Neural crest cell (in vitro differentiated cells): ENCODE data around the gene CENPX. TPM values are rescaled to one million over a fixed set of nuclear protein-coding genes. Genes with fewer than 3 reads are reported as not detected.

Experiments used
- DNase-seq: peaks from one replicate; pipeline ENCODE4 v3.0.0; 2021; ENCODE audit warnings: low read depth, mixed read lengths, low spot score
- H3K27ac Mint-ChIP-seq: one replicate; pipeline ENCODE4 v1.8.0; 2021; ENCODE audit warnings: mild to moderate bottlenecking, mixed read lengths; ENCODE audit not compliant: unreplicated experiment
- H3K27me3 Mint-ChIP-seq: 2 replicates; pipeline ENCODE4 v1.8.0; 2021; ENCODE audit warnings: low read depth, mild to moderate bottlenecking, mixed read lengths
- H3K36me3 Mint-ChIP-seq: 2 replicates; pipeline ENCODE4 v1.8.0; 2021; ENCODE audit warnings: low read depth, mild to moderate bottlenecking, mixed read lengths
- H3K4me1 Mint-ChIP-seq: 2 replicates; pipeline ENCODE4 v1.8.0; 2021; ENCODE audit warnings: mixed read lengths
- H3K4me3 Mint-ChIP-seq: one replicate; pipeline ENCODE4 v1.8.0; 2021; ENCODE audit warnings: mild to moderate bottlenecking, mixed read lengths
- H3K9me3 Mint-ChIP-seq: 2 replicates; pipeline ENCODE4 v1.8.0; 2021; ENCODE audit warnings: mixed read lengths
- CTCF ChIP-seq: fragments of 200-600 bp; sonication (generic); conservative IDR thresholded peaks from 2 replicates; pipeline ENCODE4 v1.5.0; 2021; ENCODE audit warnings: antibody characterized with exemption, mild to moderate bottlenecking
- total RNA-seq: library from RNA; stranded (reverse); gene quantifications from 2 replicates; pipeline ENCODE4 v1.2.1, GENCODE V29; 2021

CENPX gene
- total RNA-seq, 1 donor from 2014 or later, result 135 TPM

- peaks cover 2% of the 10 kb centered on the region for H3K27me3 Mint-ChIP-seq
- no peak for DNase-seq
- H3K36me3 Mint-ChIP-seq, result no peaks in the 10 kb centered on the region
- H3K9me3 Mint-ChIP-seq, result no peaks in the 10 kb centered on the region
- H3K27ac Mint-ChIP-seq, result peak overlapping the region; percentile 98
- peak overlapping the region; percentile 88 for H3K4me3 Mint-ChIP-seq
- no peak for TF ChIP-seq CTCF
- peaks cover 36% of the 10 kb centered on the region for H3K4me1 Mint-ChIP-seq
These were observed 15.2 kb upstream of the CENPX start for GRCh38 chr17:82037889-82038195.

GRCh38 chr17:82037092-82037888, 14.6 kb upstream of the CENPX start, which contains the start of gene DCXR:
Gene DCXR (minus strand): TSS chr17:82037697. CDS start chr17:82037682, 15 bp downstream.
- Mint-ChIP-seq H3K27me3 (peaks cover 3% of the 10 kb centered on the region), H3K9me3 (no peaks in the 10 kb centered on the region), H3K36me3 (no peaks in the 10 kb centered on the region), H3K4me3 (peak within 1 kb of the TSS; percentile 88), H3K4me1 (peaks cover 36% of the 10 kb centered on the region), H3K27ac (peak within 1 kb of the TSS; percentile 98)
- DNase-seq, result peak; percentile 96
- TF ChIP-seq CTCF, result peak; percentile 85

GRCh38 chr17:82036634-82037091, 14.0 kb upstream of the CENPX start:
- H3K4me3 Mint-ChIP-seq, result peak overlapping the region; percentile 78
- no peak for TF ChIP-seq CTCF
- H3K4me1 Mint-ChIP-seq, result peaks cover 36% of the 10 kb centered on the region
- H3K36me3 Mint-ChIP-seq, result no peaks in the 10 kb centered on the region
- no peak for DNase-seq
- H3K27ac Mint-ChIP-seq, result no peak overlapping the region
- peaks cover 3% of the 10 kb centered on the region for H3K27me3 Mint-ChIP-seq
- no peaks in the 10 kb centered on the region for H3K9me3 Mint-ChIP-seq

DNA sequence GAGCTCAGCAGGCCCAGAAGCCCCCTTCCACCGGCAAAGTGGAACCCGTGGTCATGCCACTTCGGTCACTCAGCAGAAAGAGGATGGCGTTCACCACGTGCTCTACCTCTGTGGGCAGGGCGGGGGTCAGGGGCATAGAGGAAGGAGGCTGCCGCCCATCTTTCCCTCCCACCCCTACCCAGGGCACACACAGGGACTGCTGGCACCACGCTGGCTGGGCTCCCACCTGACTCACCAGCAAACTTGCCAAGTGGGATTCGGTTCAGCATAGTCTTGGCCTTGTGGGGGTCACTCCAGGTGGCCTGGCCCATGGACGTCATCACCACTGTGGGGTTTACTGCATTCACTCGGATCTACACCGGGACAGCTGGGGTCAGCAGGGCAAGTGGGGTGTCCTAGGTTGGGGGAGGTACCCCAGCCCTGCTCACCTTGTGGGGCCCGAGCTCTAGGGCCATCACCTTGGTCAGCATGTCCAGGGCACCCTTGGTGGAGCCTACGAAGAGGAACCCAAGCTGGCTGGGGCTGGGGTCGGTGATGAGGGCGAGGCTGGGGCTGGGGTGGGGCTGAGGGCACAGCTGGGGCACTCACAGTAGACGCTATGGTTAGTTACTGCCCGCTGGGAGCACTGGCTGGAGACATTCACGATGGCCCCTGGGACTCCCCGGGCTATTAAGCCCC, 13.4 kb upstream of the CENPX start:
- no peak for TF ChIP-seq CTCF
- Mint-ChIP-seq H3K9me3 (no peaks in the 10 kb centered on the region), H3K27me3 (peaks cover 3% of the 10 kb centered on the region), H3K36me3 (no peaks in the 10 kb centered on the region), H3K27ac (no peak overlapping the region), H3K4me3 (peak overlapping the region; percentile 78), H3K4me1 (peaks cover 31% of the 10 kb centered on the region)
- no peak for DNase-seq

- Mint-ChIP-seq H3K27me3 (peaks cover 3% of the 10 kb centered on the region), H3K27ac (no peak overlapping the region), H3K4me1 (peaks cover 29% of the 10 kb centered on the region), H3K9me3 (no peaks in the 10 kb centered on the region), H3K4me3 (peak overlapping the region; percentile 72), H3K36me3 (no peaks in the 10 kb centered on the region)
- no peak for TF ChIP-seq CTCF
- no peak for DNase-seq
These were observed 12.8 kb upstream of the CENPX start for GRCh38 chr17:82035488-82035887.
